Measurements from ENCODE around the gene TOR1AIP2. TPM values are rescaled to one million over a fixed set of nuclear protein-coding genes. Genes with fewer than 3 reads are reported as not detected.
"Not testable (repeated sequence)": the region's sequence is repeated elsewhere in the genome, so short reads cannot be mapped to it uniquely, and the experiment has no call there.

TOR1AIP2 gene
- polyA plus RNA-seq, 1 donor from 2014 or later = 10.8 TPM

GRCh38 chr1:179810367-179810715, 67.3 kb downstream of the TOR1AIP2 start:
- H3K27ac Mint-ChIP-seq = no peak overlapping the region
- peaks cover 4 to 11% (median 8%) of the 10 kb centered on the region in 3 donors for H3K4me1 Mint-ChIP-seq
- H3K4me3 Mint-ChIP-seq = no peak overlapping the region
- no peaks in the 10 kb centered on the region for H3K36me3 Mint-ChIP-seq
- no peaks in the 10 kb centered on the region for H3K9me3 Mint-ChIP-seq
- peaks cover 12% of the 10 kb centered on the region for H3K27me3 Mint-ChIP-seq

GRCh38 chr1:179809506-179810366, 67.9 kb downstream of the TOR1AIP2 start:
- Mint-ChIP-seq H3K27me3 (peaks cover 10% of the 10 kb centered on the region), H3K36me3 (no peaks in the 10 kb centered on the region), H3K27ac (no peak overlapping the region), H3K9me3 (no peaks in the 10 kb centered on the region), H3K4me1 (peaks cover 3 to 5% (median 4%) of the 10 kb centered on the region in 3 donors), H3K4me3 (peak overlapping the region in 1 of 4 donors; percentile 34)

- Mint-ChIP-seq H3K27ac (no peak overlapping the region), H3K4me1 (peaks cover 0 to 4% (median 4%) of the 10 kb centered on the region in 3 donors), H3K36me3 (no peaks in the 10 kb centered on the region), H3K4me3 (no peak overlapping the region), H3K27me3 (peaks cover 10% of the 10 kb centered on the region), H3K9me3 (no peaks in the 10 kb centered on the region)
These were observed 69.1 kb downstream of the TOR1AIP2 start for GRCh38 chr1:179808503-179808902.

GRCh38 chr1:179807691-179808485, 69.7 kb downstream of the TOR1AIP2 start:
- Mint-ChIP-seq H3K27me3 (peaks cover 10% of the 10 kb centered on the region), H3K27ac (no peak overlapping the region), H3K36me3 (no peaks in the 10 kb centered on the region), H3K9me3 (no peaks in the 10 kb centered on the region), H3K4me1 (peaks cover 0 to 4% (median 4%) of the 10 kb centered on the region in 3 donors), H3K4me3 (no peak overlapping the region)

GRCh38 chr1:179807291-179807690, 70.3 kb downstream of the TOR1AIP2 start:
- Mint-ChIP-seq H3K4me1 (peaks cover 0 to 4% (median 4%) of the 10 kb centered on the region in 3 donors), H3K9me3 (no peaks in the 10 kb centered on the region), H3K27me3 (peaks cover 10% of the 10 kb centered on the region), H3K36me3 (no peaks in the 10 kb centered on the region), H3K27ac (no peak overlapping the region), H3K4me3 (peak overlapping the region in 1 of 4 donors; percentile 60)

GRCh38 chr1:179806333-179806732, 71.3 kb downstream of the TOR1AIP2 start:
- Mint-ChIP-seq H3K9me3 (no peaks in the 10 kb centered on the region), H3K27ac (no peak overlapping the region), H3K36me3 (no peaks in the 10 kb centered on the region), H3K4me3 (no peak overlapping the region), H3K4me1 (peaks cover 0 to 4% (median 4%) of the 10 kb centered on the region in 3 donors), H3K27me3 (peaks cover 6% of the 10 kb centered on the region)

- Mint-ChIP-seq H3K4me1 (peaks cover 0 to 4% (median 4%) of the 10 kb centered on the region in 3 donors), H3K4me3 (no peak overlapping the region), H3K9me3 (no peaks in the 10 kb centered on the region), H3K27me3 (peaks cover 6% of the 10 kb centered on the region), H3K36me3 (peaks cover 1% of the 10 kb centered on the region), H3K27ac (no peak overlapping the region)
These were observed 72.1 kb downstream of the TOR1AIP2 start for GRCh38 chr1:179805291-179806195.

- H3K4me1 Mint-ChIP-seq, H3K9me3 Mint-ChIP-seq, H3K27ac Mint-ChIP-seq, H3K4me3 Mint-ChIP-seq, H3K27me3 Mint-ChIP-seq, H3K36me3 Mint-ChIP-seq: not testable (repeated sequence)
These were observed 73.2 kb downstream of the TOR1AIP2 start for GRCh38 chr1:179804417-179804816.

- H3K9me3 Mint-ChIP-seq = no peaks in the 10 kb centered on the region
- peaks cover 2% of the 10 kb centered on the region for H3K36me3 Mint-ChIP-seq
These were observed 73.7 kb downstream of the TOR1AIP2 start for GRCh38 chr1:179803918-179804317.

GRCh38 chr1:179803104-179803503, 74.5 kb downstream of the TOR1AIP2 start:
- Mint-ChIP-seq H3K4me1 (no peaks in the 10 kb centered on the region), H3K4me3 (no peak overlapping the region), H3K27me3 (no peaks in the 10 kb centered on the region), H3K36me3 (peaks cover 2% of the 10 kb centered on the region), H3K9me3 (no peaks in the 10 kb centered on the region), H3K27ac (no peak overlapping the region)

More at GRCh38 chr1:179803918-179804317, 73.7 kb downstream of the TOR1AIP2 start:
- Mint-ChIP-seq H3K27me3 (no peaks in the 10 kb centered on the region), H3K4me3 (no peak overlapping the region), H3K27ac (no peak overlapping the region), H3K4me1 (no peaks in the 10 kb centered on the region)

GRCh38 chr1:179800481-179800880, 77.1 kb downstream of the TOR1AIP2 start:
- no peak overlapping the region for H3K4me3 Mint-ChIP-seq
- peaks cover 2% of the 10 kb centered on the region for H3K36me3 Mint-ChIP-seq
- H3K27me3 Mint-ChIP-seq = no peaks in the 10 kb centered on the region
- no peaks in the 10 kb centered on the region for H3K9me3 Mint-ChIP-seq
- H3K4me1 Mint-ChIP-seq = no peaks in the 10 kb centered on the region
- no peak overlapping the region for H3K27ac Mint-ChIP-seq

GRCh38 chr1:179798864-179799516, 78.6 kb downstream of the TOR1AIP2 start:
- Mint-ChIP-seq H3K27ac (no peak overlapping the region), H3K9me3 (no peaks in the 10 kb centered on the region), H3K27me3 (no peaks in the 10 kb centered on the region), H3K4me3 (no peak overlapping the region), H3K36me3 (peaks cover 2% of the 10 kb centered on the region), H3K4me1 (no peaks in the 10 kb centered on the region)

- peaks cover 2% of the 10 kb centered on the region for H3K36me3 Mint-ChIP-seq
- no peaks in the 10 kb centered on the region for H3K9me3 Mint-ChIP-seq
- no peaks in the 10 kb centered on the region for H3K4me1 Mint-ChIP-seq
- H3K27ac Mint-ChIP-seq = no peak overlapping the region
- no peak overlapping the region for H3K4me3 Mint-ChIP-seq
- no peaks in the 10 kb centered on the region for H3K27me3 Mint-ChIP-seq
These were observed 79.3 kb downstream of the TOR1AIP2 start for GRCh38 chr1:179798213-179798863.

GRCh38 chr1:179794669-179795068, 82.9 kb downstream of the TOR1AIP2 start:
- H3K27ac Mint-ChIP-seq = no peak overlapping the region
- no peaks in the 10 kb centered on the region for H3K4me1 Mint-ChIP-seq
- no peaks in the 10 kb centered on the region for H3K36me3 Mint-ChIP-seq
- no peak overlapping the region for H3K4me3 Mint-ChIP-seq
- H3K9me3 Mint-ChIP-seq = no peaks in the 10 kb centered on the region
- H3K27me3 Mint-ChIP-seq = peaks cover 3% of the 10 kb centered on the region

All from IgD-negative memory B cell (primary cell).